K562 (cell line): ENCODE measurements around the gene SPAG16. TPM values are rescaled to one million over a fixed set of nuclear protein-coding genes. Genes with fewer than 3 reads are reported as not detected.

Source experiments
- ATAC-seq: fragments of 200-7000 bp; cut with Tn5 transposase; 3 replicates; pipeline ENCODE4 v1.9.1; 2020; ENCODE audit warnings: moderate library complexity
- BruUV-seq: library from RNA; stranded (reverse); fragments of 400-500 nt; replicated peaks from 2 replicates; lab custom pipeline; 2021; lab: Mats Ljungman, UMichigan
- CTCF ChIA-PET: fragments of 300-600 bp; formaldehyde crosslinking; extraction: SDS; loops from one replicate; lab custom pipeline; 2021; ENCODE audit warnings: low intra/inter-chr PET ratio; lab: Yijun Ruan, JAX
- POLR2A ChIA-PET: fragments of 300-600, 350-650 bp; sonication (Branson Sonifier 250); formaldehyde crosslinking; extraction: SDS; loops from one replicate; lab custom pipeline; 2021; ENCODE audit warnings: antibody characterized with exemption, inconsistent platforms; lab: Yijun Ruan, JAX
- DNase-seq, 4 experiments: peaks; one replicate each; pipeline versions ENCODE4 v3.0.0 to v3.0.0-alpha.2; 2011 to 2018; ENCODE audit warnings: low spot score in 3 of 4, mixed read lengths in 3 of 4; ENCODE audit errors: extremely low read depth in 1 of 4
- FAIRE-seq: peaks from 2 replicates; lab custom pipeline; 2011; peaks lifted over from hg19 to GRCh38; lab: Jason Lieb, UNC
- H2AFZ ChIP-seq: 2 replicates; pipeline ENCODE4 v1.6.0; 2011; ENCODE audit warnings: low read depth, low read length, control low read depth, inconsistent platforms
- H3K27ac ChIP-seq: fragments of 200-600 bp; 3 replicates; pipeline ENCODE4 v1.8.0; 2011; ENCODE audit warnings: low read depth, mild to moderate bottlenecking, control low read depth, inconsistent platforms, low read length, moderate library complexity, mixed read lengths; ENCODE audit errors: extremely low read depth
- H3K27me3 ChIP-seq, 2 experiments: fragments of 300-600 bp in 1 of 2; 2 replicates in 1 of 2; 3 replicates in 1 of 2; pipeline versions ENCODE4 v1.6.0 to v1.8.0; 2011; ENCODE audit warnings: inconsistent platforms in 2 of 2, low read length in 2 of 2, mild to moderate bottlenecking in 1 of 2, mixed read lengths in 1 of 2, moderate library complexity in 1 of 2; ENCODE audit not compliant: control insufficient read depth in 2 of 2, insufficient read depth in 2 of 2
- H3K36me3 ChIP-seq: fragments of 300-600 bp; 3 replicates; pipeline ENCODE4 v1.8.0; 2011; ENCODE audit warnings: mild to moderate bottlenecking, low read length, inconsistent platforms; ENCODE audit not compliant: control insufficient read depth, insufficient read depth
- H3K4me1 ChIP-seq, 2 experiments: fragments of 200-600 bp in 1 of 2; replicated peaks in 1 of 2; 2 replicates in 1 of 2; 3 replicates in 1 of 2; pipeline versions ENCODE4 v1.5.1 to v1.8.0; 2011; ENCODE audit warnings: inconsistent platforms in 2 of 2, low read length in 2 of 2, mild to moderate bottlenecking in 1 of 2, mixed read lengths in 1 of 2, moderate library complexity in 1 of 2; ENCODE audit not compliant: control insufficient read depth in 2 of 2, insufficient read depth in 2 of 2
- H3K4me2 ChIP-seq: 2 replicates; pipeline ENCODE4 v1.6.1; 2011; ENCODE audit warnings: low read length, control low read depth, inconsistent platforms, mixed read lengths; ENCODE audit not compliant: insufficient read depth
- H3K4me3 ChIP-seq: fragments of 200-600 bp; sonication (generic), shearing (Covaris generic); 2 replicates; pipeline ENCODE4 v1.5.1; 2016; ENCODE audit warnings: control low read depth, inconsistent platforms
- H3K79me2 ChIP-seq: fragments of 200-600 bp; 3 replicates; pipeline ENCODE4 v1.8.0; 2011; ENCODE audit warnings: low read length, inconsistent platforms; ENCODE audit not compliant: control insufficient read depth, insufficient read depth
- H3K9ac ChIP-seq, 2 experiments: 2 replicates each; pipeline versions ENCODE4 v1.6.0 to v1.6.1; 2011; ENCODE audit warnings: low read depth in 2 of 2, low read length in 2 of 2, control low read depth in 1 of 2, inconsistent platforms in 1 of 2, mild to moderate bottlenecking in 1 of 2, mixed read lengths in 1 of 2; ENCODE audit not compliant: insufficient read depth in 1 of 2
- H3K9me1 ChIP-seq: one replicate; pipeline ENCODE4 v1.6.0; 2011; ENCODE audit warnings: inconsistent platforms, mild to moderate bottlenecking, low read length, moderate library complexity; ENCODE audit not compliant: control insufficient read depth, insufficient read depth
- H3K9me3 ChIP-seq: replicated peaks from 2 replicates; pipeline ENCODE4 v1.5.1; 2011; ENCODE audit warnings: low read depth, low read length, inconsistent platforms; ENCODE audit not compliant: control insufficient read depth, insufficient read depth
- H4K20me1 ChIP-seq: replicated peaks from 2 replicates; pipeline ENCODE4 v1.6.1; 2011; ENCODE audit warnings: low read length, inconsistent platforms, mixed read lengths; ENCODE audit not compliant: control insufficient read depth, insufficient read depth
- ATF2 ChIP-seq: sonication (generic); formaldehyde crosslinking; IDR thresholded peaks from 2 replicates; pipeline ENCODE4 v1.8.1; 2022; ENCODE audit warnings: missing genetic modification reagents
- CBX8 ChIP-seq: fragments of 200-600 bp; sonication (generic); IDR thresholded peaks from 2 replicates; pipeline ENCODE4 v1.6.1; 2012; ENCODE audit warnings: borderline replicate concordance, mixed run types, low read depth, mild to moderate bottlenecking, moderate library complexity, mixed read lengths, low read length, control low read depth, inconsistent platforms; ENCODE audit not compliant: poor library complexity, severe bottlenecking; ENCODE audit errors: extremely low read depth
- CCAR2 ChIP-seq: fragments of 200-400 bp; formaldehyde crosslinking; IDR thresholded peaks from 2 replicates; pipeline ENCODE4 v1.6.1; 2017; ENCODE audit warnings: mild to moderate bottlenecking, low read depth, low read length
- CEBPB ChIP-seq: fragments of 450-650 bp; IDR thresholded peaks from 2 replicates; pipeline ENCODE4 v1.6.1; 2016; ENCODE audit warnings: missing genetic modification characterization, missing compliant biosample characterization
- CHCHD3 ChIP-seq: fragments of 250-450 bp; sonication (Bioruptor Pico); IDR thresholded peaks from 2 replicates; pipeline ENCODE4 v2.1.2; 2022; ENCODE audit warnings: mild to moderate bottlenecking
- FOXA1 ChIP-seq: fragments of 450-650 bp; IDR thresholded peaks from 2 replicates; pipeline ENCODE4 v1.6.1; 2016; ENCODE audit warnings: mild to moderate bottlenecking, borderline replicate concordance
- HMG20A ChIP-seq: fragments of 450-650 bp; formaldehyde crosslinking; conservative IDR thresholded peaks from 2 replicates; pipeline ENCODE4 v1.4.0; 2020; ENCODE audit warnings: mild to moderate bottlenecking, mixed read lengths
- MCM2 ChIP-seq: fragments of 450-650 bp; IDR thresholded peaks from 2 replicates; pipeline ENCODE4 v1.6.1; 2017; ENCODE audit warnings: low read depth, mild to moderate bottlenecking
- MEIS2 ChIP-seq: fragments of 450-650 bp; IDR thresholded peaks from 2 replicates; pipeline ENCODE4 v1.6.1; 2014; ENCODE audit warnings: mild to moderate bottlenecking; ENCODE audit not compliant: partially characterized antibody
- MIER1 ChIP-seq: fragments of 450-650 bp; IDR thresholded peaks from 2 replicates; pipeline ENCODE4 v1.6.1; 2016; ENCODE audit warnings: antibody characterized with exemption, mild to moderate bottlenecking, low read depth
- MTA2 ChIP-seq: fragments of 450-650 bp; IDR thresholded peaks from 2 replicates; pipeline ENCODE4 v1.6.1; 2016; ENCODE audit warnings: low read depth
- NFE2 ChIP-seq: IDR thresholded peaks from 2 replicates; pipeline ENCODE4 v1.6.1; 2014; ENCODE audit warnings: antibody characterized with exemption, low read depth
- PTBP1 ChIP-seq: fragments of 200-400 bp; formaldehyde crosslinking; IDR thresholded peaks from 2 replicates; pipeline ENCODE4 v1.6.1; 2017; ENCODE audit warnings: low read depth, low read length
- SIN3A ChIP-seq, 2 experiments: fragments of 150-350 bp in 1 of 2; IDR thresholded peaks; 2 replicates each; pipeline ENCODE4 v1.6.1; 2011 to 2016; ENCODE audit warnings: borderline replicate concordance in 2 of 2, low read depth in 2 of 2, low read length in 2 of 2, mild to moderate bottlenecking in 2 of 2, moderate library complexity in 2 of 2; ENCODE audit not compliant: control insufficient read depth in 1 of 2
- ZBTB43 ChIP-seq: sonication (generic); formaldehyde crosslinking; IDR thresholded peaks from 2 replicates; pipeline ENCODE4 v1.8.0; 2023; ENCODE audit warnings: mild to moderate bottlenecking, missing genetic modification reagents
- ZNF282 ChIP-seq: sonication (generic); formaldehyde crosslinking; IDR thresholded peaks from 2 replicates; pipeline ENCODE4 v1.8.1; 2023; ENCODE audit warnings: missing genetic modification reagents
- ZNF668 ChIP-seq: fragments of 250-450 bp; sonication (Bioruptor Pico); IDR thresholded peaks from 2 replicates; pipeline ENCODE4 v1.8.0; 2022; ENCODE audit warnings: mild to moderate bottlenecking, inconsistent platforms
- WGBS: fragments of 100-300 bp; shearing (Covaris generic); methylation state at CpG from one replicate; pipeline ENCODE4 v1.1.6; 2016; ENCODE audit warnings: low coverage, mixed read lengths; ENCODE audit not compliant: insufficient coverage; ENCODE audit errors: missing lambda C conversion rate; 5-methylcytosine and 5-hydroxymethylcytosine counted together
- in situ Hi-C: fragments of 300-500 bp; cut with MboI; formaldehyde crosslinking; loops from 4 replicates; pipeline ENCODE4 v1.15.0; 2018; ENCODE audit warnings: inconsistent platforms, mixed read lengths
- intact Hi-C: fragments of 100-400 bp; cut with micrococcal nuclease; formaldehyde crosslinking; loops from 2 replicates; pipeline ENCODE4 v1.14.2; 2022
- polyA plus RNA-seq, 8 experiments: library from polyadenylated mRNA; depleted of rRNA in 4 of 8; stranded (reverse) in 5 of 8; unstranded in 3 of 8; fragments of >200 nt; fragmentation: Nextera tagmentation in 2 of 8; fragmentation: Illumina TruSeq in 1 of 8; extraction: Ambion mirVana in 2 of 8; extraction: Trizol in 1 of 8; gene quantifications; 2 replicates each; pipeline versions ENCODE4 v1.2.1 to v1.2.3, GENCODE V29; 2011 to 2014; ENCODE audit warnings: inconsistent platforms in 1 of 8, missing spikeins in 1 of 8
- total RNA-seq, 7 experiments: library from RNA; depleted of rRNA in 6 of 7; stranded (reverse); fragments of >200 nt in 6 of 7; fragmentation: Illumina TruSeq in 2 of 7; extraction: Trizol in 2 of 7; gene quantifications; 2 replicates each; pipeline versions ENCODE4 v1.2.1 to v1.2.3, GENCODE V29; 2011 to 2021; ENCODE audit warnings: low replicate concordance in 1 of 7

SPAG16 gene
- total and polyA plus RNA-seq, 9 of the 15 experiments (the other 6 are each of a cell fraction or from before 2014, with no cell fraction given), result 0.98 to 5.9 (median 3.5) TPM

- no peaks in the 10 kb centered on the region for H3K4me1 ChIP-seq
- in situ Hi-C loops (no loop called here), intact Hi-C loops (no loop called here)
- no peaks in the 10 kb centered on the region for H3K79me2 ChIP-seq
- CTCF ChIA-PET, result no interaction called here
- ATAC-seq, result no peak
- BruUV-seq, result no TSS peak
- no peaks in the 10 kb centered on the region for H3K36me3 ChIP-seq
- H3K27me3 ChIP-seq, result no peaks in the 10 kb centered on the region
- no peaks in the 10 kb centered on the region for H3K9me1 ChIP-seq
- no peaks in the 10 kb centered on the region for H3K9me3 ChIP-seq
- no peak overlapping the region for H3K4me2 ChIP-seq
- H4K20me1 ChIP-seq, result no peaks in the 10 kb centered on the region
- TF ChIP-seq ZNF282 (CRISPR knock-in tag) (no peak), ZNF668 (CRISPR knock-in tag) (no peak), MIER1 (no peak), HMG20A (CRISPR knock-in tag) (no peak), CBX8 (no peak), CEBPB (no peak), CHCHD3 (no peak), FOXA1 (no peak), MTA2 (no peak), MCM2 (no peak), MEIS2 (no peak), CCAR2 (no peak), PTBP1 (no peak), NFE2 (no peak), ZBTB43 (CRISPR knock-in tag) (no peak), SIN3A (IDR thresholded peaks at IDR 0.05; ENCODE audit: borderline replicate concordance in 2 of 2, control insufficient read depth in 1 of 2, low read depth in 2 of 2, low read length in 2 of 2) (no peak), ATF2 (no peak)
- TF ChIP-seq, all 486 proteins: peak for 0
- H2AFZ ChIP-seq, result no peak overlapping the region
- no peak overlapping the region for H3K4me3 ChIP-seq
- WGBS, result 0% methylated on average over 1 of the region's 1 CpG
- no peak for DNase-seq
- H3K27ac ChIP-seq, result no peak overlapping the region
- no peak overlapping the region for H3K9ac ChIP-seq
- no peak for FAIRE-seq
- POLR2A ChIA-PET, result no interaction called here
These were observed 675.3 kb downstream of the SPAG16 start for GRCh38 chr2:213959589-213959988.
